ENCODE data around the gene CDK17. TPM values are rescaled to one million over a fixed set of nuclear protein-coding genes. Genes with fewer than 3 reads are reported as not detected.

Gene CDK17
- total and polyA plus RNA-seq, 2 of the 8 experiments (the other 6 are each of a cell fraction or from before 2014, with no cell fraction given) = 5.8 to 20.0 TPM

DNA sequence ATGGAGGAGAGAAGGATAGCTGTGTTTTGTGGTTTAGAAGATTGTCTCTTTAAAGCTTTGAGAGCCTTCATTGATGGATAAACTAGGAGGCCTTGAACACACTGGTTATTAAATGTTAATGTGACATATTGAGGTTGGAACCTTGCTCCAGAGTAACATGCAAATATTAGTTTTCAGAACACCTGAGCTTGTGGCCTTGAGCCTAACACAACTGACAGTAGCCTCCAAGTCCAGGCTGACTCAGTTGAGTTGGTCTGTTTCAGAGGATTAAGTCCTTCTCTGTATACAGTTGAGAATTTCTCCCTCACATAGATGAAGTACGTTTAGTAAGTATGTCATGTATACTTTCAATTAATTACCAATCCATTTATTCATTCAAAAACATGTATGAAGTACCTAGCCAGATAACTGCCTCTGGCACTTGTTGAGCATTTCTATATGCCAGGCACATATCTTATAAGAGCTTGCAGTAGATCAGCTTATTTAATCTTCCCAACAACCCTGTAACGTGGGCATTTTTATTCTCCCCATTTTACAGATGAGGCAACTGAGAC, 142.6 kb downstream of the CDK17 start (continued):
- no peak for TF ChIP-seq ZNF274 (IDR thresholded peaks at IDR 0.05; ENCODE audit: borderline replicate concordance, extremely low read depth, low read length)
